GM18505 (cell line): ENCODE results near the gene PPP1R9B.

ENCODE experiments used
- ATAC-seq: cut with Tn5 transposase; IDR thresholded peaks from one replicate; pipeline ENCODE4 v1.9.1; 2021; ENCODE audit not compliant: unreplicated experiment
- POLR2A ChIP-seq: IDR thresholded peaks from 4 replicates; pipeline ENCODE4 v1.6.1; 2011; ENCODE audit warnings: borderline replicate concordance; ENCODE audit not compliant: insufficient read depth, insufficient read length; ENCODE audit errors: extremely low read depth

The PPP1R9B gene

GRCh38 chr17:50106393-50107131 lies 43.9 kb downstream of the PPP1R9B start:
- no peak for ATAC-seq
- TF ChIP-seq POLR2A = no peak

- TF ChIP-seq POLR2A = no peak
- ATAC-seq = no peak
These were observed 44.7 kb downstream of the PPP1R9B start for GRCh38 chr17:50105811-50106210.

GRCh38 chr17:50103941-50104340 lies 46.5 kb downstream of the PPP1R9B start:
- TF ChIP-seq POLR2A = no peak
- ATAC-seq = no peak

- TF ChIP-seq POLR2A = no peak
- ATAC-seq = no peak
These were observed 47.2 kb downstream of the PPP1R9B start for GRCh38 chr17:50103252-50103651.

- no peak for TF ChIP-seq POLR2A
- ATAC-seq = no peak
These were observed 48.1 kb downstream of the PPP1R9B start for GRCh38 chr17:50102164-50102991.

GRCh38 chr17:50101346-50102163 lies 48.9 kb downstream of the PPP1R9B start:
- no peak for TF ChIP-seq POLR2A
- ATAC-seq = no peak

GRCh38 chr17:50100921-50101345 lies 49.5 kb downstream of the PPP1R9B start:
- no peak for TF ChIP-seq POLR2A
- no peak for ATAC-seq

- no peak for ATAC-seq
- TF ChIP-seq POLR2A = no peak
These were observed 50.0 kb downstream of the PPP1R9B start for GRCh38 chr17:50100480-50100883.

GRCh38 chr17:50099003-50099402 lies 51.5 kb downstream of the PPP1R9B start:
- no peak for TF ChIP-seq POLR2A
- ATAC-seq = no peak

- TF ChIP-seq POLR2A = no peak
- no peak for ATAC-seq
These were observed 51.9 kb downstream of the PPP1R9B start for GRCh38 chr17:50098583-50098982.

- no peak for TF ChIP-seq POLR2A
- ATAC-seq = no peak
These were observed 52.6 kb downstream of the PPP1R9B start for GRCh38 chr17:50097926-50098325.

- ATAC-seq = no peak
- no peak for TF ChIP-seq POLR2A
These were observed 53.0 kb downstream of the PPP1R9B start for GRCh38 chr17:50097455-50097854.

GRCh38 chr17:50096758-50097157 lies 53.7 kb downstream of the PPP1R9B start:
- no peak for ATAC-seq
- no peak for TF ChIP-seq POLR2A

GRCh38 chr17:50096092-50096491 lies 54.4 kb downstream of the PPP1R9B start:
- ATAC-seq = no peak
- no peak for TF ChIP-seq POLR2A

GRCh38 chr17:50095626-50096037 lies 54.8 kb downstream of the PPP1R9B start:
- no peak for ATAC-seq
- no peak for TF ChIP-seq POLR2A
